ENCODE results near the gene CLEC4G.
"Not testable (repeated sequence)": the region's sequence is repeated elsewhere in the genome, so short reads cannot be mapped to it uniquely, and the experiment has no call there.

The CLEC4G gene

DNA sequence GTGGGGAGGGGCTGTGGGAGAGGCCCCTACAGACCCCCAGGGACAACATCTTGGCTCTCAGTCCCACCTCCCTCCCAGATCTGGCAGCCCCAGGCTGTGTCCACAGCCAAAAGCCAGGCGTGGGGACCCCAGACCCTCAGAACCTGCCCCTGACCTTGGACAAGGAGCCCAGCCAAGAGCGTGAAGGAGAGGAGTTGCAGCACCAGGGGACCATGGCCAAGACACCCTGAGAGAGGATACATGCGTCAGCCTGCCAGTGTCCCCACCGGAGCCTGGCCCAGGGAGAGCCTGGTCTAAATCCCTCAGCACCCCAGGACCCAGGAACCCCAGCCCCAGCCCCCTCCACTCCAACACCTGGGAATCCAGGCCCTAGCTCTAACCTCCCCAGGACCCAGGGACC, 14.4 kb upstream of the CLEC4G start:
- not testable (repeated sequence) for DNase-seq

DNA sequence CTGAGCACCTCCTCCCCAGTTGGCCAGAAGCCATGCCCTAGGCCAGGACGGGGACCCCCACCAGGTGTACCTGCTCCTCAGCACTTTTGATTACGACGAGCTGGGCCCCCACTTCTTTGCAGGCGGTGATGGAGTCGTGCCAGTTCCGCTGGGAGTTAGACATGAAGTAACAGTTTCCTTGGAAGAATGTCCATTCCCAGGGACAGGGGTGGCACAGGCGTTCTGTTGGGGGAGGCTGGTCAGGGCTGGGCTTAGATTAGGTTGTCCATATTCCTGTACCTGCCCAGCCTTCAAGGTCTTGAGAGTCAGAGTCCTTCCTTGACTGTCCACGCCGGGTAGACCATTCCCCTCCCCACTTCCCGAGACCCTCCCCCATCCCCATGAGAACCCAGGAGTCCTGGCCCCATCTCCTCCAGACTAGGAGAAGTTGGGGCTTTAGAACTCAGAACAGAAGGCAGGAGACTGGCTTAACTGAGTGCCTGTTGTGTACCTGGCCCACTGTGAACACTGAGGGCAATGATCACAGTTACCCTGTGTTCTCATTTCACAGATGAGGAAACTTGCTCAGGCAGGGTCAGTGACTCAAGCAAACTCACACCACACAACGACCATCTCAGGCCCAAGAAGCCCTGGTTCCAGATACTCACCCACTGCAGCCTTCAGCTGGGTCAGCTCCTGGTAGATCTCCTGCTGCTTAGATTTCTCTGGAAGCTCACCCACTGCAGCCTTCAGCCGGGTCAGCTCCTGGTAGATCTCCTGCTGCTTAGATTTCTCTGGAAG, 13.2 kb upstream of the CLEC4G start:
- no peak for DNase-seq

DNA sequence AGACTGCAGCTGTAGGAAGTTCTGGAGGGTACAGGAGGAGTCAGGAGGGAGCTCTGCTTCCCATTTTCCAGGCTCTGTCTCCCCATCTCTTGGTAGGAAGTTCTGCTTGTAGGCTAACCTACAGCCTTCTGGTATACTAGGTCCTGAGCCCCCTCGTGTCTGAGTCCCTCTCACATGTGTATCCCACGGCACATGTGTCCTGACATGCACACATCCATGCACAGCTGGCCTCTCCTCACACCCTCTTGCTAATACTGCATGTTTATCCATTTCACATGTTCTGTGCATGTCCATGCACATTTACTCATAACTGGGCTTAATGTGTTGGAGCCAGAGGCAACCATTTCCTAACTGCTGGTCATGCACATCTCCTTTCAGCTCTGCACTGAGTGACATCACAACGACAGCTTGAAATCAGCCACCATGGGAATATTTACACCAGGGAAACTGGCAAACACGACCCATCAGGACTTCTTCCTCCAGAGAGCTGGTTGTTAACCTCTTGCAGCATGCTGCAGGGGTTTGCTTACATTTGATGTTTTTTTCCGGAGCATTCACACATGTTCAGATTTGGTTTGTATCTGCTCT, 12.4 kb upstream of the CLEC4G start:
- DNase-seq: no peak

DNA sequence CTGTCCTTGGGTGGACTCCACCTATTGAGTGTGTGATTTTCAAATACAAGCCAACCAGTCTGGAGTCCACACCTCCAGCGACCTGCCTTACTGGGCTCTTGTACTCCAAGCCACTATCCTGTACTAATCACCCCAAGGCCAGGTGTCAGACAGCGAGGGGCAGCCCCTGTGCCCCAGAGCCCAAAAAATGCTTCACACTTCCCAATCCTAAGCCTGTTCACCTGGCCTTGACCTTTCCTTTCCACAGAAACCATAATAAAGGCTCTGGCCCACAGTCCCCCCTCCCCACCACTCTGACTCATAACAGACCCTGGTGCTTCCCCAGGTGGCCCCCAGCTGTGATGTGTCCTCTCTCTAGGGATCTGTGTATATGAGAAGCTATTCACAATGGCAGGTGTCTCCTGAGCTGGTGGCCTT, 11.5 kb upstream of the CLEC4G start:
- DNase-seq: no peak

DNA sequence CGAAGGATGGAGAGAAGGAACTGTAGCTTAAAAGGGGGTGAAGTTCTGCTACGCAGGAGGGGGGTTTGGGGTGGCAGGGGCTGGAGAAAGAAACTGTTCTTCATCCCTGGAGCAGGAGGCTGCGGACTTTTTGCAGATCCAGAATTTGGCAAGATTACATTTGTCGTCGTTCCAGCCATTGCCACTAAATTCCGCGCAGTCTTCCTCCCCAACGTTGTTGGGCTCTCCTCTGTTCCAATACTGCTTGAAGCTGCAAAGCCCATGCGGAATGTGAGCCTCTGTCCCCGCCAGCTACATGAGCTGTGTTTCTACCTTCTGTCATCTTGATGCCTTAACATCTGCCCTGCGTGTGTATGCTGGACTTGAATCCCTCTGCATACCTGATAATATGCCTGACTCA, 11.1 kb upstream of the CLEC4G start:
- no peak for DNase-seq

DNA sequence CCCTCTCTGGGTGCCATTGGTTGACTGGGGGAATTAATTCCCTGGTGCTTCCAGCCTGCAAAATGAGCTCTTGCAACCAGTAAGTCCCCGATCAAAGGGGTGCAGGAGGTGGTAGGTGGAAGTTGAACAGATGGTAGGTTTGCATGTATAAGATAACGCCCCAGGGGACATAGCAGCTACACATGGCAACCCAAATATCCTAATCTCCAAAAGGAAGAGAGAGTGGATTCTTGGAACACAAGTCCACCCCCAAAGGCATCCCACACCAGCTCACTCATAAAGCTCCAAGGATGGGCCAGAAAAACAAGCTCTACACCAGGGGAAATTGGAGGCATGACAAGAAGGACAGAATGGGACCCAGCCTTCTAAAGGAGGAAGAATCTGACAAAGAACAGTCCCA, 10.7 kb upstream of the CLEC4G start:
- DNase-seq: no peak

DNA sequence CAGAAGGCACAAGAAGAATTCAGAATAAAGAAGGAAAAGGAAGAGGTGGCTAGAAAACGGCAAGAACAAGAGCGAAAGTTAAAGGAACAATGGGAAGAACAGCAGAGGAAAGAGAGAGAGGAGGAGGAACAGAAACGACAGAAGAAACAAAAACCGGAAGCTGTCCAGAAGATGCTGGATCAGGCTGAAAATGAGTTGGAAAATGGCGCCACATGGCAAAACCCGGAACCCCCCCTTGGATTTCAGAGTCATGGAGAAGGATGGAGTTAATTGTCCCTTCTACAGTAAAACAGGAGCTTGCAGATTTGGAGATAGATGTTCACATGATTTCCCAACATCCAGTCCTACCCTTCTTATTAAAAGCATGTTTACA, 8.8 kb upstream of the CLEC4G start:
- DNase-seq: no peak

DNA sequence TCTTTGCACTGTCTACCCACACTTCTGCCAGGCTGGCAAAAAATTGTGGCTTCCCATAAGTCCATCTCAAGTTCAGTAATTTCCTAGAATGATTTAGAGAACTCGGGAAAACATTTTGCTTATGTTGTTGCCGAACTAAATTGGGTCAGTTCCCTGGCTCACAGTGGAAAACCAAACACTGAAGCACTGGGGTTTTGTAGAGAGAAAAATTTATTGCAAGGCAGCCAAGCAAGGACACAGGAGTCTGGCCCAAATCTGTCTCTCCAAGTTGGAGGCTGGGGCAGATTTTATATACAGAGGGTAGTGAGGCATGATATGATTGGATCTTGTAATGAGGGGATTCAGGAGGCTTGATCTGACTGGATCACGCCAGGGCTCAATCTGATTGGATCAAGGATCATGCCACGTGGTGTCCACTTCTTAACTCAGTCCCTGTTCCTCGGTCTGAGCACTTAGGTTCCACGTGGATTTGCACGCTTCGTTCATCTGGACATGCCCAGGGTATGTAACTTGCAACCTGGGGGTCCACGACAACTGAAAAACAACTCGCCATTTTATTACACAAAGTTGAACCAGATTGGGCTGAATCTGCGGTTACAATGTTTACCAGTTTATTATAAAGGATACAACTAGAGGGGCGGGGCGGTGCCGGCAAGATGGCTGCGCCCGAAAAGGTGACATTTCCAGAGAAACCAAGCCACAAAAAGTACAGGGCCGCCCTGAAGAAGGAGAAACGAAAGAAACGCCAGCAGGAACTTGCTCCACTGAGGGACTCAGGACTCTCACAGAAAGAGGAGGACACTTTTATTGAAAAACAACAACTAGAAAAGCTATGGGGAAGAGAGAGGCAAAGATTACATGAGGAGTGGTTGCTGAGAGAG, 8.1 kb upstream of the CLEC4G start:
- DNase-seq: no peak

DNA sequence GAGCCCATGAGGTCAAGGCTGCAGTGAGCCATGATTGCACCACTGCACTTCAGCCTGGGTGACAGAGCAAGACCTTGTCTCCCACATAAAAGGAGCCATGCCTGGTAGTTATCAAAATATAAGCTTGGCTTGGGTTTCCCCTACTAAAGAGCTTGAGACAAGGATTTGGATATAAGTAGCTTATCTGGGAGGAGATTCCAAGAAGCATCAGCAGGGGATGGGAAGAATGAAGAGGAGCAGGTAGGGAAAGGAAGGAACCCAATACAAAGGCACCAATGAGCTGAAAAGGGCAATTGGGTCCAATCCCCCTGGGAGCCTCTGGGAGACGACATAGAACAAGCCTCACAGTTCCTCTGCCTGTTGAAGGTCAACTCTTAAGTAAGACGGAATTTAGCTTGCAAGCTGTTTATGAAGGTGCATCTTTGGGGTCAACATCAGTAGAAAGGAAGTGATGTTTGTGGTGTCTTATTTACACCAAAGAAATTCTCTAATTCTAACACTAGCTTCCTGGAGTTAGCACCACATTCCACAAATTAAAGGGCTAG, 7.4 kb upstream of the CLEC4G start:
- no peak for DNase-seq

DNA sequence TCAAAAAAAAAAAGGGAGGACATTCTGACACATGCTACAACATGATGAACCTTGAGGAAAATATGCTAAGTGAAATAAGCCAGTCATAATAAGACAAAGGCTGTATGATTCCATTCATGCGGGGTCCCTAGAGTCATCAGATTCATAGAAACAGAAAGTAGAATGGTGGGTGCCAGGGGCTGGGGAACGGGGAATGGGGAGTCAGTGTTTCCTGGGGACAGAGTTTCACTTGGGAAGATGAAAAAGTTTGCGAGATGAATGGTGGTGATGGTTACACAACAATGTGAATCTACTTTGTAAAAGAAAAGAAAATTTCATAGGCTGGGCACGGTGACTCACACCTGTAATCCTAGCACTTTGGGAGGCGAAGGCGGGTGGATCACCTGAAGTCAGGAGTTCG, 6.1 kb upstream of the CLEC4G start:
- no peak for DNase-seq

DNA sequence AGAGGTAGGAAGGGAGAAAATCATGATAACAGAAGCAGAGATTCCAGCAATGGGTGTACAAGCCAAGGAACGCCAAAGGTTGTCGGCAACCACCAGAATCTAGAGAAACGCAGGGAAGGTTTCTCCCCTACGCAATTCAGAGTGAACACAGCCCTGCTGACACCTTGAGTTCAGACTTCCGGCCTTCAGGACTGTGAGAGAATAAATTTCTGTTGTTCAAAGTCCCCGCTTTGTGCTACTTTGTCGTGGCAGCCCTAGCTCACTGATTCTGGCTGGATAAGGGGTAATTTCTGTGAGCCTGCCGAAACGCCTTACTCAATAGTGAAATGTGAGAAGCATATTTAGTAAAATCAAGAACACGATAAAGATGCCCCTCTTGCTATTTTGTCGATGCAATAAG, 5.3 kb upstream of the CLEC4G start:
- DNase-seq: no peak

DNA sequence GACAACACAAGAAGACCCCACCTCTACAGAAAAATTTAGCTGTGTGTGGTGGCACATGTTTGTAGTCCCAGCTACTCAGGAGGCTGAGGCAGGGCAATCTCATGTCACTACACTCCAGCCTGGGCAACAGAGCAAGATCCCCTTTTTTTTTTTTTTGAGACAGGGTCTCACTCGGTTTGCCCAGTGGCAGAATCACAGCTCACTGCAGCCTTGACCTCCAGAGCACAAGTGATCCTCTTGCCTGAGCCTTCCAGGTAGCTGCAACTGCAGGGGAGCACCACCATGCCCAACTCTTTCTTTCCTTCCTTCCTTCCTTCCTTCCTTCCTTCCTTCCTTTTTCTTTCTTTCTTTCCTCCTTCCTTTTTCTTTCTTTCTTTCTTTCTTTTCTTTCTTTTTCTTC, 4.2 kb upstream of the CLEC4G start:
- no peak for DNase-seq

DNA sequence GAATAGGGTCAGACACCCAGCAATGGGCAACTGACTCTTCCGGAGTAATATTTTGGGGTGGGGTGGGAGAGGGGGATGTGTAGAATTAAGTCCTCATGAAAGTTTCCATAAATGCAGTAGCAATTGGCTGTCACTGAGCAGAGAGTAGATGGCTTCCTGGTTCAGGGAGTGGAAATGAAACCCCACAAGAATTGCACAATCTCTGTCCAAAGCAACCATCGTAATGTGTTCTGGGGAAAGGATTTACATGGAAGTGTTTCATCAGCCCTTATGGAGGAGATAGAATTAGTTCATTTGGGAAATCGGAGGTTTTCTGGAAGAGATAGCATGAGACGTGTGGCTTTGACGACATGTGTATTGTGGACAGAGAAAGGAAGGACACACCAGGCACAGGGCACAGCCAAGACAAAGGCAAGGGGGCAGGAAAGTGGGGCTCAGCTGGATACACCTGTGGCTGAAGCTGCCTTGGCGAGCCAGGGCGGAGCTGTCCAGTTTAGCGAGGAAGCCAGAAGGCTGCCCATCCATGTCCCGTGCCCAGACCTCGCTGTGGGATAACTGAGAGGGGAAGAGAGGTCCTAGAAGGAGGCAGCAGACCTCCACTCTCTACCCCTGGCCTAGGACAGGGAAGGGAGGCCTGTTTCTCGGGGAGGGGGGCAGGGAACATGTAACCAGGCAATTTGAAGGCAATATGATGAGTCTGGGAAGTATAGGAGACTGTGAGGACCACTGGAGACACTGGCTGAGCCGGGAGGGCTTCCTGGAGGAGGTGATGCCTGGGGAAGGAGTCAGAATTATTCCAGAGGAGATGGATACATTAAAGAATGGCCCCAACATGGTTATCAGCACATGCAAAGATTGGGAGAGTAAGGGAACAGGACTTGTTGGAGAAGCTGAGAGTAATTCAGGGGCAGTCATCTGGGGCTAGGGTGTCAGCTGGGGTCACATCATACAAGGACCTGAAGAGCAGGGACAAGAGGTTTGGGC, 2.6 kb upstream of the CLEC4G start:
- no peak for DNase-seq

DNA sequence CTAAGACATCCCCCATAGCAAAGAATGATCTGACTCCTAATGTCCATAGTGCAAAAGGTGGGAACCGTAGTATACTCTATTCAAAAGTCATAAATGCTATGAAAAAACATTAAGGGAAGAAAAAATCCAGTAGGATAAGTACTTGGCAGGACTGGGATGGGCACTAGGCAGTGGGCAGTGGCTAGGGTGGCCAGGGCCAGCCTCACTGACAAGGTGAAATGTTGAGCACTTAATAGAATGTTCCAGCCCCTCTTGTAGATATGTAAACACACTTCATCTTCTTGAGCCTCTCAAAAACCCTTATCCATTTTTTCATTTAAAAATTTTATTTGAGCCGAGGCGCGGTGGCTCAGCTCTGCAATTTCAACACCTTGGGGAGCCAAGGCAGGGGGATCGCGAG, 1.5 kb upstream of the CLEC4G start:
- DNase-seq: no peak

DNA sequence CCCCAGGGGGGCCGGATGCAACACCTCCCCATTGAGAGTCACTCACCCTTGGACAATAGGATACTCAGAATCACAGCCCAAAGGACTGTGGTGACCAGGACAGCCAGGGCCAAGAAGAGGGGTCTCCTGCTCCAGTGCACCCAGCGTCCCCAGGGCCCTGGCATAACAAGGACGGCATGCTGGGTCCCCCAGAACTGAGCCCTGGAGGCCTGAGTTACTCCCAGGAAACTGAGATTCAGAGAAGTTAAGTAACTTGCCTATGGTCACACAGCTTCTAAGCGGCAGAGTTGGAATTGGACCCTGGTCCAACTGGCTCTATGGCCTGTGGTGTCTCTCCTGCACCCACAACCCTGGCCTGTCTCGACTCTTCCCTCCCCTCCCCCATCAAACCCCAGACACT, 295 bp downstream of the CLEC4G start:
- DNase-seq: no peak

DNA sequence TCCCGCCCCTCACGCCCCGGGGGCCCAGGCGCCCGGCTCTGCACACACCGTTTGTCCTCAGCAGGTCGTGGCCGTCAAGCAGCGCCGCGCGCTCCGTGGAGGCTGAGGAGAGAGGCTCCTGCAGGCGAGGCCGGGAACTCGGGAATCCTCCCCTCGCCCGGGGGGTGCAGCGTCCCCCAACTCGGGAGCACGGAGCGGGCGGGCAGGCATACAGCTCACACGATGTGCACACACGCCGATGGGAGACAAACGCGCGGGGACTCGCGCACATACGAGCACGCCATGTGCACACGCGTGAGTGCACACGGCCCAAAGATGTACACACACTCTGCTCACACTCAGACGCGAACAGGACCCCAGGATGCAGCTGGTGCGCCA, 703 bp downstream of the CLEC4G start:
- DNase-seq: no peak

DNA sequence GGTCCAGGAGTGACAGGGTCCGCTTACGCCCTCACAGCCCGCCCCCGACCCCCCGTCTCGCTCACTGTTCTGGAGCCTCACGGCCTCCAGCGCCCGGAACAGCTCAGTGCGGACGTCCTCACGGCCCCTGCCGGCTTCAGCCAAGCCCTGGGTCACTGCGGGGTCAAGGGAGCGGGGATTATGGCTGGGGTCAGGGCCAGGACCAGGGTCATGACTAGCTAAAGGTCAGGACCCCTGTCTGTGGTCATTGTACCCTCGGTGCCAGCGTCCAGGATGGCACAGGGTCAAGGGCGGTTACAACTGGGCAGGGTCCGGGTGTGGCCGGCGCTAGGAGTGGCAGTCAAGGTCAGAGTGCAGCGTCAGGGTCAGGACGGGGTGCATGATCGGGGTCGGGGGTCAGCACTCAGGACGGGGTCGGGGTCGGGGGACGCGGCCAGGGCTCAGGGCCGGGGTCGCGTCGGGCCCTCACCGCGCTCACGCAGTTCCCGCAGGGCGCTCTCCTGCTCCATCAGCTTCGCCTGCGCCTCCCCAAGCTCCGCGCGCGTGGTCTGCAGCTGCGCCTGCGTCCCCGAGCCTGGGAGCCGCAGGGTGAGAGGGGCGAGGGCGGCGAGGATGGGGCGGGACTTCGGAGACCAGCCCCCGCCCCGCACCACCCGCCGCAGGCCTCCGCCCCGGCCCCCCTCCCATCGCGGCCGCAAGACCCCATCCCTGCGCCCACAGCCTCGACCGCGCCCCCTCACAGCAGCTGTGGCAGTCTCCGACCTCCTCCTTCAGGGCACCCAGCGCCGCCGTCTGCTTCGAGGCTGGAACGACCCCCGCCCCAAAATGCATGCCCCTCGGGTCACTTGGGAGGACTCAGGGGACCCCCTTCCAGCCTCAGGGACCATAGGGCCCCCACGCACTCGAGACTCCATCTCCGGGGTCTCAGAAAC, 1.4 kb downstream of the CLEC4G start:
- DNase-seq: no peak

DNA sequence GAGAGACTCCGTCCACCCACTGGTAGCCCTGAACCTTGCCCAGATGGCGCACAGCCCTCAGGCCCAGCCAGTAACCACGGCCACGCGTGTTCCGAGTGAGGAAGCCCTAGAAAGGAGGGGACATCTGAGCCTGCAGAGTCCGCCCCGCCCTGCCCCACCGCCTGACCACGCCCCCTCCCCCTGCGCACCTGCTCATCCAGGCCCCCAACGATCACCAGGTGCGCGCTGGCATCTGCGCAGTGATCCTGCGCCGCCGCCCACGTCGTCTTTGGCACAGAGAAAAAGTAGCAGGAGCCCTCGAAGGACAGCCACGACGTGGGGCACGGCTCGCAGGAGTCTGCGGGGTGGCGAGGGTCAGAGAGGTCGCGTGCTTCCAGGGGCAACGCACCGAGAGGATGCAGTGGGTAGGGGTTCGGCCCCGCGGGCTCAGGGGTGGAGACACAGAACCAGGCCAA, 2.1 kb downstream of the CLEC4G start:
- no peak for DNase-seq

DNA sequence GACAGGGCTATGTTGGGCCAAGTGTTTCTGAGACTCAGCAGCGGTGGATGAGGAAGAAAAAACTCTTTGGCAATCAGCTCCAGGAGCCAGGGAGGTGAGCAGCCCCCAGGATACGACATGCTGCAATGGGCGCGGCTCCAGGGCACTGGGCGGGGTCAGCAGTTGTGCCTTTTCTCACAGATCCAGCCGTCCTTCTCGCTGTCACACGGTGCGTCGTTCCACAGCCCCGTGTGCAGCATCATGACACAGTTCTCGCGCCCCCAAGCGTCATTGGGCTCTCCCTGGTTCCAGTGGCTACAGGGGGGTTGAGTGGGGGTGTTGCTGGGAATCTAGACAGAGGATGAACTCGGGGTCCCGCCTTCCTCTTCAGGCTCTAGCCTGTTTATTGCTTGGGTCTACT, 2.7 kb downstream of the CLEC4G start:
- no peak for DNase-seq

DNA sequence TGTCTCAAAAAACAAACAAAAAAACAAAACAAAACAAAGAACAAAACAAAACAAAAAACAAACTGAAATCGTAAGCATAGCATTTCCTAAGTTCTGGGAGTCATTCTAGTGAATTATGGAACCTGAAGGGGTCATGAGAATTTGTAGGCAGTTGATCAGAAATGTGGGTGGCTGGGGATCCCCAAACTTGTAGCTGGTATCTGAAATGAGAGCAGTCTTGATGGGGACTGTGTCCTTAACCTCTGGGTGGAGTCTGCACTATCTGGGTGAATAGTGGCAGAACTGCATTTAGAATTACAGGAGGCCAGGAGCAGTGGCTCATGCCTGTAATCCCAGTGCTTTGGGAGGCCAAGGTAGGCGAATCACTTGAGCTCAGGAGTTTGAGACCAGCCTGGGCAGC, 6.1 kb downstream of the CLEC4G start:
- DNase-seq: no peak

DNA sequence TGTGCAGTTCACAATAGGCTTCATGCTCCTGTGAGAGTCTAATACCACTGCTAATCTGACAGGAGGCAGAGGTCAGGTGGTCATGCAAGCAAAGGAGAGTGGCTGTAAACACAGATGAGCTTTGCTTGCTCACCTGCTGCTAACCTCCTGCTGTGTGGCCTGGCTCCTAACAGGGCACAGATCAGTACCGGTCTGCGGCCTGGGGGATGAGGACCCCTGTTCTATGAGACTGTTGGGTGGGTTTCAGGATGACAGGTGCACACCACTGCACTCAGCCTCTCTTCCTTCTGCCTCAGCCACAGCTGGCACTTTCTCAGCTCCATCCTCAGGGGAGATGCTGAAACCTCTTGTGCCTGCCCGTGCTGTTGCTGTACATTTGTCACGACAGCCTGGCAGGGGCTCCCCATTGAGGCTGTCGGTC, 9.7 kb downstream of the CLEC4G start:
- DNase-seq: no peak
